SU-DHL-6 (cell line): ENCODE data around the gene CNTN4.

Experiments
- EZH2phosphoT487 ChIP-seq: fragments of 200-600 bp; sonication (generic), shearing (Covaris generic); conservative IDR thresholded peaks from 2 replicates; pipeline ENCODE4 v1.6.1; 2018; ENCODE audit warnings: mild to moderate bottlenecking, antibody characterized with exemption, low read length, moderate library complexity, mixed read lengths
- TF ChIP-seq, protein P1 (sequence below): fragments of 200-600 bp; sonication (generic); IDR thresholded peaks from one replicate; pipeline ENCODE4 v1.5.1; 2017; ENCODE audit warnings: antibody characterized with exemption, mild to moderate bottlenecking, low read length, moderate library complexity; ENCODE audit not compliant: insufficient read depth, poor library complexity, severe bottlenecking

DNA sequence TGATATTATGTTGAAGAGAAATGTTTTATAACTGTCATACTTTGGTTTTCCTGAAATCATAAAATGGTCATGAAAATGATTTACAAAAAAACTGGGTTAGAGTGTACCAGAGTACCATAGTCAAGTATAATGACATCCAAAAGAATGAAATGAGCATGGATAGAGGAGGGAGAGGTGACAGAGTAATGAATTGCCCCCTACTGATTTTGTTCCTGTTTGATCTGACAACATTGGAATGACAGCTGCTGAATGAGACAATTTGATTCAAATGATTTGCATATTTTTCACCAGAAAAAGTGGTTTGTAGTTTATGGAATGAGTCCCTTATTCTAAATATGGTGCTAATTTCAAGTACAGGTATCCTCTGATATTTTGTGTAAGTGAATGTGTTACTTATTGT lies 271.7 kb downstream of the CNTN4 start:
- TF ChIP-seq, protein P1, sequence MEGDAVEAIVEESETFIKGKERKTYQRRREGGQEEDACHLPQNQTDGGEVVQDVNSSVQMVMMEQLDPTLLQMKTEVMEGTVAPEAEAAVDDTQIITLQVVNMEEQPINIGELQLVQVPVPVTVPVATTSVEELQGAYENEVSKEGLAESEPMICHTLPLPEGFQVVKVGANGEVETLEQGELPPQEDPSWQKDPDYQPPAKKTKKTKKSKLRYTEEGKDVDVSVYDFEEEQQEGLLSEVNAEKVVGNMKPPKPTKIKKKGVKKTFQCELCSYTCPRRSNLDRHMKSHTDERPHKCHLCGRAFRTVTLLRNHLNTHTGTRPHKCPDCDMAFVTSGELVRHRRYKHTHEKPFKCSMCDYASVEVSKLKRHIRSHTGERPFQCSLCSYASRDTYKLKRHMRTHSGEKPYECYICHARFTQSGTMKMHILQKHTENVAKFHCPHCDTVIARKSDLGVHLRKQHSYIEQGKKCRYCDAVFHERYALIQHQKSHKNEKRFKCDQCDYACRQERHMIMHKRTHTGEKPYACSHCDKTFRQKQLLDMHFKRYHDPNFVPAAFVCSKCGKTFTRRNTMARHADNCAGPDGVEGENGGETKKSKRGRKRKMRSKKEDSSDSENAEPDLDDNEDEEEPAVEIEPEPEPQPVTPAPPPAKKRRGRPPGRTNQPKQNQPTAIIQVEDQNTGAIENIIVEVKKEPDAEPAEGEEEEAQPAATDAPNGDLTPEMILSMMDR = no peak
- TF ChIP-seq EZH2phosphoT487 = no peak
